ENCODE measurements around the gene TRUB2. TPM values are rescaled to one million over a fixed set of nuclear protein-coding genes. Genes with fewer than 3 reads are reported as not detected.

The TRUB2 gene
- total RNA-seq, 2 donors from 2014 or later = 24.5 to 40.0 TPM

DNA sequence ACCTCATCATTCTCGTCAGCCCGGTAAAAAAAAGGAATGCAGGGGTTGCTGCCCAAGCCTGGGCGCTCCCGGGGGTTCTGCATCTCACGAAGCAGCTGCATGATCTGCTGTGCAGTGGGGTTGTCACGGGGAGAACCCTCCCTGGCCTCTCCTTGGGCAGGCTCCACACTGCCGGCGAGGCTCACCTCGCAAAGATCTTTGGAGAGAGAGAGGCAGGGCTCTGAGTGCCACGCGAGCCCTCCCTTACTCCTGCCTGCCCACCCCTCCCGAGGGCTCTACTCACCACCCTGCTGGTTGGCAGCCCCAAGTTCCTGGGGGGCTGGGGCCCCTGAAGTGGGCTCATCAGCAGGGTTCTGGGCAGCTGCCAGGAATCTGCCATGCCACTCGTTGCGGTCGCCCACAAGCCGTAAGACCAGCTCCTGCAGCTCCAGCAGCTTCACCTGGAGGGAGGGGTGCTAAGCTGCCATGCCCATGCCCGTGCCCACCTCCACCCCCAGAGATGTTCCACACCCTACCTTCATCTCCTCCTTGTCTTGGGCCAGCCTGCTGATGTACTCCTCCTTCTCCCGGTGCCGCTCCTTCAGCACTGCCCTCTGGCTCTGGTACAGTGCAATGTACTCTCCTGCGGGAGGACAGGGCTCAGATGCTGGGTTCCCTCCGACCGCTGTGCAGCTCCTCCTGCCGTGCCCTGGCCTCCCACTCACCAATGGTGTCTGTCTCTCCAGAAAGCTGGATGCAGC lies 65.0 kb downstream of the TRUB2 start:
- intact Hi-C loops (cut with DNase I) = no loop called here
- no peaks in the 10 kb centered on the region for H3K27me3 ChIP-seq
- H3K9me3 ChIP-seq = no peaks in the 10 kb centered on the region
- no peaks in the 10 kb centered on the region for H3K4me1 ChIP-seq
- TF ChIP-seq, protein P1, sequence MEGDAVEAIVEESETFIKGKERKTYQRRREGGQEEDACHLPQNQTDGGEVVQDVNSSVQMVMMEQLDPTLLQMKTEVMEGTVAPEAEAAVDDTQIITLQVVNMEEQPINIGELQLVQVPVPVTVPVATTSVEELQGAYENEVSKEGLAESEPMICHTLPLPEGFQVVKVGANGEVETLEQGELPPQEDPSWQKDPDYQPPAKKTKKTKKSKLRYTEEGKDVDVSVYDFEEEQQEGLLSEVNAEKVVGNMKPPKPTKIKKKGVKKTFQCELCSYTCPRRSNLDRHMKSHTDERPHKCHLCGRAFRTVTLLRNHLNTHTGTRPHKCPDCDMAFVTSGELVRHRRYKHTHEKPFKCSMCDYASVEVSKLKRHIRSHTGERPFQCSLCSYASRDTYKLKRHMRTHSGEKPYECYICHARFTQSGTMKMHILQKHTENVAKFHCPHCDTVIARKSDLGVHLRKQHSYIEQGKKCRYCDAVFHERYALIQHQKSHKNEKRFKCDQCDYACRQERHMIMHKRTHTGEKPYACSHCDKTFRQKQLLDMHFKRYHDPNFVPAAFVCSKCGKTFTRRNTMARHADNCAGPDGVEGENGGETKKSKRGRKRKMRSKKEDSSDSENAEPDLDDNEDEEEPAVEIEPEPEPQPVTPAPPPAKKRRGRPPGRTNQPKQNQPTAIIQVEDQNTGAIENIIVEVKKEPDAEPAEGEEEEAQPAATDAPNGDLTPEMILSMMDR (IDR thresholded peaks at IDR 0.05) = no peak
- peaks cover 23% of the 10 kb centered on the region for H3K36me3 ChIP-seq
- no peak overlapping the region for H3K4me3 ChIP-seq
- no peak overlapping the region for H3K27ac ChIP-seq
- DNase-seq = no peak
- no peak overlapping the region for H3K9ac ChIP-seq (ENCODE audit: low read depth in 2 of 2, low read length in 2 of 2)

Other genes starting within 250 kb of the TRUB2 start
- 100 to 1,000 TPM in 1 of 2 donors, 10 to 100 TPM in 1; 93.7 to 142 TPM for gene PTGES2, start 194.7 kb downstream of the TRUB2 start, total RNA-seq
- gene LCN2, start 173.0 kb downstream of the TRUB2 start, total RNA-seq = 100 to 1,000 TPM; 162 to 374 TPM
- 10 to 100 TPM; 47.5 to 53.0 TPM for gene BBLN, start 162.2 kb downstream of the TRUB2 start, total RNA-seq
- gene CIZ1, start 130.9 kb downstream of the TRUB2 start, total RNA-seq = 10 to 100 TPM; 97.5 to 97.7 TPM
- gene DNM1, start 119.1 kb downstream of the TRUB2 start, total RNA-seq = 1 to 10 TPM; 2.5 to 6.8 TPM
- gene GOLGA2, start 46.4 kb downstream of the TRUB2 start, total RNA-seq = 10 to 100 TPM; 88.6 to 92.2 TPM
- 10 to 100 TPM; 14.4 to 24.2 TPM for gene SWI5, start 46.2 kb downstream of the TRUB2 start, total RNA-seq
- gene COQ4, start 392 bp upstream of the TRUB2 start, total RNA-seq = 10 to 100 TPM; 40.8 to 59.5 TPM
- gene SLC27A4, start 18.1 kb upstream of the TRUB2 start, total RNA-seq = 10 to 100 TPM; 26.8 to 68.3 TPM
- 10 to 100 TPM; 55.2 to 77.3 TPM for gene URM1, start 48.9 kb upstream of the TRUB2 start, total RNA-seq
- 1 to 10 TPM; 4.9 to 9.3 TPM for gene CERCAM, start 98.4 kb upstream of the TRUB2 start, total RNA-seq
- 10 to 100 TPM; 14.9 to 36.2 TPM for gene ODF2, start 133.6 kb upstream of the TRUB2 start, total RNA-seq
- 10 to 100 TPM; 30.7 to 44.5 TPM for gene GLE1, start 182.3 kb upstream of the TRUB2 start, total RNA-seq
- 100 to 1,000 TPM; 263 to 282 TPM for gene SPTAN1, start 230.1 kb upstream of the TRUB2 start, total RNA-seq

All from colonic mucosa (tissue), 4 donors.